K562 (cell line): Measurements from ENCODE around the gene TMEM237. TPM values are rescaled to one million over a fixed set of nuclear protein-coding genes. Genes with fewer than 3 reads are reported as not detected.
A peak's percentile ranks its signal among the peaks of the same experiment; 100 is the strongest.

Source experiments
- BCLAF1 ChIP-seq, 2 experiments: fragments of 450-650 bp in 1 of 2; IDR thresholded peaks; 2 replicates each; pipeline ENCODE4 v1.6.1; 2011 to 2017; ENCODE audit warnings: low read depth in 2 of 2, antibody characterized with exemption in 1 of 2, borderline replicate concordance in 1 of 2, low read length in 1 of 2, mild to moderate bottlenecking in 1 of 2, mixed read lengths in 1 of 2; ENCODE audit not compliant: control insufficient read depth in 1 of 2
- C11orf30 ChIP-seq: fragments of 450-650 bp; IDR thresholded peaks from 2 replicates; pipeline ENCODE4 v1.6.1; 2016; ENCODE audit warnings: low read depth, mild to moderate bottlenecking
- HMGN3 ChIP-seq: IDR thresholded peaks from 2 replicates; pipeline ENCODE4 v1.6.1; 2011; ENCODE audit warnings: borderline replicate concordance, low read depth, mild to moderate bottlenecking, mixed read lengths, low read length; ENCODE audit not compliant: insufficient read length; ENCODE audit errors: extremely low read depth
- MYC ChIP-seq, 2 experiments: fragments of 250-450 bp in 1 of 2; sonication (Bioruptor Pico) in 1 of 2; IDR thresholded peaks; 2 replicates each; pipeline versions ENCODE4 v1.5.1 to v1.6.1; 2012 to 2021; ENCODE audit warnings: low read depth in 2 of 2, borderline replicate concordance in 1 of 2, improper control_type of control experiment in 1 of 2, low read length in 1 of 2, mild to moderate bottlenecking in 1 of 2, moderate library complexity in 1 of 2
- POLR3G ChIP-seq: IDR thresholded peaks from 2 replicates; pipeline ENCODE4 v1.6.1; 2011; ENCODE audit not compliant: insufficient read length, insufficient replicate concordance; ENCODE audit errors: extremely low read depth
- RBM15 ChIP-seq: fragments of 200-400 bp; formaldehyde crosslinking; IDR thresholded peaks from 2 replicates; pipeline ENCODE4 v1.6.1; 2018; ENCODE audit warnings: mild to moderate bottlenecking, low read length, moderate library complexity; ENCODE audit not compliant: insufficient read depth
- SNIP1 ChIP-seq: fragments of 450-650 bp; IDR thresholded peaks from 2 replicates; pipeline ENCODE4 v1.7.1; 2017; ENCODE audit warnings: low read depth, mild to moderate bottlenecking
- STAG1 ChIP-seq: sonication (generic); formaldehyde crosslinking; IDR thresholded peaks from 2 replicates; pipeline ENCODE4 v1.5.0; 2020; ENCODE audit warnings: missing genetic modification reagents, borderline replicate concordance
- ZNF224 ChIP-seq: sonication (generic); formaldehyde crosslinking; IDR thresholded peaks from 2 replicates; pipeline ENCODE4 v1.8.0; 2022; ENCODE audit warnings: mild to moderate bottlenecking, missing genetic modification reagents
- ZNF24 ChIP-seq: fragments of 450-650 bp; IDR thresholded peaks from 2 replicates; pipeline ENCODE4 v1.6.1; 2016
- ZNF512 ChIP-seq: IDR thresholded peaks from 2 replicates; pipeline ENCODE4 v1.6.1; 2016; ENCODE audit warnings: missing genetic modification characterization, missing compliant biosample characterization
- polyA plus RNA-seq, 8 experiments: library from polyadenylated mRNA; depleted of rRNA in 4 of 8; stranded (reverse) in 5 of 8; unstranded in 3 of 8; fragments of >200 nt; fragmentation: Nextera tagmentation in 2 of 8; fragmentation: Illumina TruSeq in 1 of 8; extraction: Ambion mirVana in 2 of 8; extraction: Trizol in 1 of 8; gene quantifications; 2 replicates each; pipeline versions ENCODE4 v1.2.1 to v1.2.3, GENCODE V29; 2011 to 2014; ENCODE audit warnings: inconsistent platforms in 1 of 8, missing spikeins in 1 of 8
- total RNA-seq, 7 experiments: library from RNA; depleted of rRNA in 6 of 7; stranded (reverse); fragments of >200 nt in 6 of 7; fragmentation: Illumina TruSeq in 2 of 7; extraction: Trizol in 2 of 7; gene quantifications; 2 replicates each; pipeline versions ENCODE4 v1.2.1 to v1.2.3, GENCODE V29; 2011 to 2021; ENCODE audit warnings: low replicate concordance in 1 of 7
- TF ChIP-seq, protein P1 (sequence below): fragments of 200-800 bp; sonication (Bioruptor generic); IDR thresholded peaks from 2 replicates; pipeline ENCODE4 v1.6.1; 2016; ENCODE audit warnings: missing genetic modification characterization, missing compliant biosample characterization

The TMEM237 gene
- total and polyA plus RNA-seq, 9 of the 15 experiments (the other 6 are each of a cell fraction or from before 2014, with no cell fraction given) = 6.2 to 25.6 (median 17.9) TPM

DNA sequence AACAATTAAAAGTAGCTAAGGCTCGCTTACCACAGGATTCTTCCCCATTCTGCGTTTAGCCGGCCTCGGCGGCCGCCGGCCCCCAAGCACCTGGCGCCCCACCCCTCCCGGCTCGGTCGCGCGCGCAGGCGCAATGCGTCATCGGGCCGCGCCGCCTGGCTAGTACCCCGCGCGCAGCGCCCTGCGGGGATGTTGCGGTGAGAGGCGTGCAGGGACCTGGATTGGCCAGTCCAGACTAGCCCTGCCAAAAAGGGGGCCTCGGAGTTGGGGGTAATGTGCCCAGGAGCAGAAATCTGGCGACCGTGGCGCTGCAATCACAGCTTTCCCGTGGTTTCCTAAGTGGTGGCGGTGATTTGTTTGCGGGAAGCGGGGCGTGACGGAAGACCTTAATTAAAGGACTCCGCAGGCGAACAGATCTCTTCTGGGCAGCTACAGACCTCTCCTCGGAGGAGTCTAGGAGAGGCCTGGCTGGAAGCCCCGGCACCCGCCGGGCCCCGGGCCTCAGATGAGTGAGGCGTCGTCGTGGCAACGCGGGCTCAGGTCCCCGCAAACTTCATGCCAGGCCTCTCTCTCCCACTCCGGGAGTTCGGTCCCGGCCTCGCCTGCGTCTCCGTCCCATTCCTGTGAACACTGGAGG lies 606 bp downstream of the TMEM237 start (continued):
- TF ChIP-seq, protein P1, sequence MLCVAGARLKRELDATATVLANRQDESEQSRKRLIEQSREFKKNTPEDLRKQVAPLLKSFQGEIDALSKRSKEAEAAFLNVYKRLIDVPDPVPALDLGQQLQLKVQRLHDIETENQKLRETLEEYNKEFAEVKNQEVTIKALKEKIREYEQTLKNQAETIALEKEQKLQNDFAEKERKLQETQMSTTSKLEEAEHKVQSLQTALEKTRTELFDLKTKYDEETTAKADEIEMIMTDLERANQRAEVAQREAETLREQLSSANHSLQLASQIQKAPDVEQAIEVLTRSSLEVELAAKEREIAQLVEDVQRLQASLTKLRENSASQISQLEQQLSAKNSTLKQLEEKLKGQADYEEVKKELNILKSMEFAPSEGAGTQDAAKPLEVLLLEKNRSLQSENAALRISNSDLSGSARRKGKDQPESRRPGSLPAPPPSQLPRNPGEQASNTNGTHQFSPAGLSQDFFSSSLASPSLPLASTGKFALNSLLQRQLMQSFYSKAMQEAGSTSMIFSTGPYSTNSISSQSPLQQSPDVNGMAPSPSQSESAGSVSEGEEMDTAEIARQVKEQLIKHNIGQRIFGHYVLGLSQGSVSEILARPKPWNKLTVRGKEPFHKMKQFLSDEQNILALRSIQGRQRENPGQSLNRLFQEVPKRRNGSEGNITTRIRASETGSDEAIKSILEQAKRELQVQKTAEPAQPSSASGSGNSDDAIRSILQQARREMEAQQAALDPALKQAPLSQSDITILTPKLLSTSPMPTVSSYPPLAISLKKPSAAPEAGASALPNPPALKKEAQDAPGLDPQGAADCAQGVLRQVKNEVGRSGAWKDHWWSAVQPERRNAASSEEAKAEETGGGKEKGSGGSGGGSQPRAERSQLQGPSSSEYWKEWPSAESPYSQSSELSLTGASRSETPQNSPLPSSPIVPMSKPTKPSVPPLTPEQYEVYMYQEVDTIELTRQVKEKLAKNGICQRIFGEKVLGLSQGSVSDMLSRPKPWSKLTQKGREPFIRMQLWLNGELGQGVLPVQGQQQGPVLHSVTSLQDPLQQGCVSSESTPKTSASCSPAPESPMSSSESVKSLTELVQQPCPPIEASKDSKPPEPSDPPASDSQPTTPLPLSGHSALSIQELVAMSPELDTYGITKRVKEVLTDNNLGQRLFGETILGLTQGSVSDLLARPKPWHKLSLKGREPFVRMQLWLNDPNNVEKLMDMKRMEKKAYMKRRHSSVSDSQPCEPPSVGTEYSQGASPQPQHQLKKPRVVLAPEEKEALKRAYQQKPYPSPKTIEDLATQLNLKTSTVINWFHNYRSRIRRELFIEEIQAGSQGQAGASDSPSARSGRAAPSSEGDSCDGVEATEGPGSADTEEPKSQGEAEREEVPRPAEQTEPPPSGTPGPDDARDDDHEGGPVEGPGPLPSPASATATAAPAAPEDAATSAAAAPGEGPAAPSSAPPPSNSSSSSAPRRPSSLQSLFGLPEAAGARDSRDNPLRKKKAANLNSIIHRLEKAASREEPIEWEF (CRISPR knock-in tag) = no peak
- TF ChIP-seq MYC (IDR thresholded peaks at IDR 0.05; ENCODE audit: low read depth, low read length) (peak; percentile 84), MYC (CRISPR knock-in tag; IDR thresholded peaks at IDR 0.05; ENCODE audit: borderline replicate concordance, low read depth) (no peak), RBM15 (no peak), HMGN3 (peak; percentile 61), ZNF24 (no peak), ZNF512 (tag) (no peak), STAG1 (no peak), C11orf30 (peak; percentile 91), SNIP1 (no peak), POLR3G (no peak), BCLAF1 (IDR thresholded peaks at IDR 0.05; ENCODE audit: borderline replicate concordance in 1 of 2, control insufficient read depth in 1 of 2, low read depth in 2 of 2, low read length in 1 of 2) (no peak), ZNF224 (CRISPR knock-in tag) (no peak)
